Activated CD8-positive, alpha-beta memory T cell treated with anti-CD3 and anti-CD28 coated beads, Interleukin-2, amount 50 U/mL, for 1 hour (primary cell): ENCODE measurements around the gene CDYL.
"Not testable (repeated sequence)": the region's sequence is repeated elsewhere in the genome, so short reads cannot be mapped to it uniquely, and the experiment has no call there.

Experiments used
- DNase-seq: peaks from one replicate; pipeline ENCODE4 v3.0.0-alpha.2; 2020; ENCODE audit errors: extremely low read depth

CDYL gene

DNA sequence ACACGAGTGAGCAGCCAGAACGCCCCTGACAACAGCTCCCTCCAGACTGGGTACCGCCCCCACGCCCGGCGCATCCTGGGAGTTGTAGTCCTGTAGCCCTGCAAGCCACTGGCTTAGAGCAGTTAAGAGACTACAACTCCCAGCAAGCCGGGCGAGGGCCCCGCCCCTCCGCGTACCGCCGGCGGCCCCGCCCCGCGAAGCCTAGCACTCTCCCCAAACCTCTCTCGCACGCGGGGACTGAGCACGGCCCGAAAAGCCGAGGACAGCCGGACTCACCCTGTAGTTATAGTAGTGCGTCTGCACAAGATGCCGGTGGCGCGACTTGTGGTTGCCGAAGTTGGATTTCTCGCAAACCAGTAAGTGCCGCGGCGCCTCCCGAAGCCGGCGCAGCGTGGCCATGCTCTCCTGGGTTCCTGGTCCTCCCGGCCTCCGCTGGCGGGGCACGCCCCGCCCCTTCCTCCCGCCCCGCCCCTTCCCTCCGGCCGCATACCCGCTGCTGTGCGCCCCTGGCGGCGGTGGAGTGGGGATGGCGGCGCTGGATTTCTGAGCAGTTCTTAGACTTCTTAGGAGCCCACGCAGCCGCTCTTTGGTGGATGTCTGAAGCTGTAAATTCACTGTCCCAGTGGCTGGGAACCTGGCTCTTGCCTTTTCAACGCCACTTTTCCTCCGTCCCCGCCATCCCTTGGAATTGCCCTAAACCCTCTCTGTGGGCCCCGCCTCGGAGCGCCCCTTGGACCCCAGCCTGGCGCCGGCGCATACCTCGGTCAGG lies 227.6 kb downstream of the CDYL start, which contains the start of gene RPP40:
RPP40 (minus strand) TSS at position 434 of the 769 bp plus-strand sequence; CDS start at position 399, 35 bp downstream.
- DNase-seq = peak; percentile 83

- DNase-seq = no peak
Measured at GRCh38 chr6:5004373-5005037, 228.3 kb downstream of the CDYL start.

DNA sequence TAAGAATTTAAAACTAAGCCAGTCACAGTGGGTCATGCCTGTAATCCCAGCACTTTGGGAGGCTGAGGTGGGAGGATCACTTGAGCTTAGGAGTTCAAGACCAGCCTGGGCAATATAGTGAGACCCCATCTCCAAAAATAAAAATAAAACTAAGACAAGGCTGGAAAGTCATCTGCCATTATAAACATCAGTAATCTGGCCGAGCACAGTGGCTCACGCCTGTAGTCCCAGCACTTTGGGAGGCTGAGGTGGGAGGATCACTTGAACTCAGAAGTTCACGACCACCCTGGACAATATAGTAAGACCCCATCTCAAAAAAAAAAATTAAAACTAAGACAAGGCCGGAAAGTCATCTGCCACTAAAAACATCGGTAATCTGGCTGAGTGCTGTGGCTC lies 228.8 kb downstream of the CDYL start:
- DNase-seq = not testable (repeated sequence)
